Natural killer cell treated with Interleukin-12 subunit alpha and Interleukin-12 subunit beta and Interleukin-15 and Interleukin-18, amount 100 ng/mL, for 72 hours (primary cell): ENCODE data around the gene RPS6KA2. TPM values are rescaled to one million over a fixed set of nuclear protein-coding genes. Genes with fewer than 3 reads are reported as not detected.

Experiments
- ATAC-seq, 2 donors: fragments of 150-1000 bp; cut with Tn5 transposase in 1 of 2; sonication (Bioruptor Pico), chemical (Tn5 transposase) in 1 of 2; 2 replicates each; pipeline ENCODE4 v1.10.0; 2021
- DNase-seq: peaks from one replicate; pipeline ENCODE4 v3.0.0; 2022; ENCODE audit warnings: low spot score
- H3K27ac Mint-ChIP-seq, 2 donors: 1 replicate in 1 of 2; 2 replicates in 1 of 2; pipeline ENCODE4 v1.8.0; 2022; ENCODE audit warnings: mixed read lengths in 2 of 2, mild to moderate bottlenecking in 1 of 2, moderate library complexity in 1 of 2
- H3K27me3 Mint-ChIP-seq, 2 donors: 1 replicate in 1 of 2; 2 replicates in 1 of 2; pipeline ENCODE4 v1.8.0; 2022; ENCODE audit warnings: mixed read lengths in 2 of 2
- H3K36me3 Mint-ChIP-seq: one replicate; pipeline ENCODE4 v1.8.0; 2022; ENCODE audit warnings: mixed read lengths
- H3K4me1 Mint-ChIP-seq, 2 donors: 1 replicate in 1 of 2; 2 replicates in 1 of 2; pipeline ENCODE4 v1.8.0; 2022; ENCODE audit warnings: low read depth in 2 of 2, mixed read lengths in 2 of 2, mild to moderate bottlenecking in 1 of 2
- H3K4me3 Mint-ChIP-seq: one replicate; pipeline ENCODE4 v1.8.0; 2022; ENCODE audit warnings: mixed read lengths
- H3K9me3 Mint-ChIP-seq: 2 replicates; pipeline ENCODE4 v1.8.0; 2022; ENCODE audit warnings: mixed read lengths
- total RNA-seq, 2 donors: library from RNA; stranded (reverse); gene quantifications; one replicate each; pipeline ENCODE4 v1.2.3, GENCODE V29; 2022

The RPS6KA2 gene
- total RNA-seq, 2 donors from 2014 or later = 2.8 to 3.8 TPM

DNA sequence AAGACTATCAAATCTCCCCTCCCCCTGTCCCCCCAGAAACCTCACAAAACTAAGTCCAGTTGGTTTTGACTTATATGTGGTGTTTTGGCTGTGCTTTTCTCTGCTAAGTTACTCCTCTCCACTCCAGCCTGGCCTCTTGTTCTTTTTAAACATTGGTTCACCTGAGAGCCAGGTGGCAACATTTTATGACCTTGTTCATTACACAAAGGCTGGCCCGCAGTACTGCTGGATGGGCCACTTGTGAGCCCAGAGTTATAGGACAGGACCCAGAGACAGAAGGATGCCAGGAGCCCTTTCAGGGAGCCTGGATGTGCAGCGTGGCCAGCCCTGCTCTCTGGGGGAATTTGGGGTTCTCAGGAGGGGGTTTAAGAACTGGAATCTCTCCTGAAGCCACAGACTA, 130.6 kb downstream of the RPS6KA2 start:
- H3K36me3 Mint-ChIP-seq = no peaks in the 10 kb centered on the region
- no peaks in the 10 kb centered on the region for H3K9me3 Mint-ChIP-seq
- H3K4me1 Mint-ChIP-seq = no peaks in the 10 kb centered on the region
- no peak overlapping the region for H3K4me3 Mint-ChIP-seq
- H3K27ac Mint-ChIP-seq = no peak overlapping the region
- ATAC-seq = no peak
- no peak for DNase-seq
- no peaks in the 10 kb centered on the region for H3K27me3 Mint-ChIP-seq

DNA sequence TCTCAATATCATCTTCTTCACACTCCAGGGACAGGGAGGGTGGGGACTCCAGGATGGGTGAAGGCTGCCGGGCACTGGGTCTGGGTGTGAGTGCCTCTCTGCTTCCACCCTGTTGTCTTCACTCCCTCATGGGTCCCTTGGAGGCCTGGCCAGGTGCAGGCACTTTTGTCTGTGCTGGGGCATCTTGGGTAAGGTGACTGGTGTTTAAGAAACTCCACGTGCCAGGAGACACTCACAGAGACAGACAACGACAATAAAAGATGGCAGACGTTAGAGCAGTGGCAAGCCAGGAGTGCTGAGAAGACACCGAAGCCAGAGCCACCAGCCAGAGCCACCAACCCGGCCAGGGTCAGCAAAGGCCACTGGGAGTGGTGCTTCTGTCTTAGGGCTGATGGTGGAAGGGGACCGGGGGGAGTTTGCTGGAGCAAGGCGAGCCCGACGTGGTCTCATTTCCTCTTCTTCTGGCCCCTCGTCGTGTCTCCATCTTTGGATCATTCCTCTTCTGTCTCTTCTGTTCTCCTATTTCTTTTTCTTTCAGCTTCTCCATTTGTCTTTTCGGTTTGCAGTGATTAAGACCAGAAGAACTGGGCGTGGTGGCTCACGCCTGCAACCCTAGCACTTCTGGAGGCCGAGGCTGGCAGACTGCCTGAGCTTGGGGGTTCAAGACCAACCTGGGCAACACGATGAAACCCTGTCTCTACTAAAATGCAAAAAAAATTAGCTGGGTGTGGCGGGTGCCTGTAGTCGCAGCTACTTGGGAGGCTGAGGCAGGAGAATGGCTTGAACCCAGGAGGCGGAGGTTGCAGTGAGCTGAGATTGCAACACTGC, 131.3 kb downstream of the RPS6KA2 start:
- no peaks in the 10 kb centered on the region for H3K36me3 Mint-ChIP-seq
- no peak overlapping the region for H3K27ac Mint-ChIP-seq
- H3K27me3 Mint-ChIP-seq = no peaks in the 10 kb centered on the region
- DNase-seq (no peak), ATAC-seq (no peak)
- no peaks in the 10 kb centered on the region for H3K9me3 Mint-ChIP-seq
- H3K4me3 Mint-ChIP-seq = no peak overlapping the region
- peaks cover 0 to 3% of the 10 kb centered on the region in 2 donors for H3K4me1 Mint-ChIP-seq

DNA sequence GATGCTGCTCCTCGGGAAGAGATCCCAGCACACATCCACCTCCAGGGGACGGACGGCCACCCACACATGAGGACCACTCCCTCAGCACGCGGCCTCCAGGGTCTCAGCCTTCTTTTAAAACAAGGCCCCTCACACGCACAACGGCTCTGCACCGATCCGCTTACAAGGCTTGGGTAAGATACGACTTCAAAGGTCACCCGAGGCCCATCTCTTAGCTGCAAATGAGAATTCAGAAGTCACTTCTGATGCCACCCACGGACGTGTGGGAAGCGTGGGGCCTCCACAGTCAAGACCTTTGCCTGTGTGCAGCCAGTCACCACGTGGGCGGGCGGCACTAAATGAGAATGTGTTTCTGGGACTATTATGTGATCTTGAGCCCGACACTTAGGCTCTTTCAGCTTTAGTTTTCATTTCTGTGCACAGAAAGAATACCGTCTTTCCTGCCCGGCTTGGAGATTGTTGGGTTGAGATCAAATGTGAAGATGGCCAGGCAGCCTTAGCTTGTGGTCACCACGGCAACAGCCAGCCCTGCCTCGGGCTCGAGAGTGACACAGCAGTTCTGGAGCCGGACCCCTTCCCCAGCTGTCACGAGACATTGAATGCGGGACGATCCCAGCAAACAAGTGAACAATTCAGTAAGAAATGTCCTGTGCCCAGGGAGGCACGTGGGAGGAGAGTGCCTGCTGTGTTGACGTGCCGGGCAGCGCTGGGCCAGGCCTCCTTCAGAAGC, 132.1 kb downstream of the RPS6KA2 start:
- no peak for DNase-seq
- Mint-ChIP-seq H3K36me3 (no peaks in the 10 kb centered on the region), H3K27me3 (no peaks in the 10 kb centered on the region), H3K27ac (no peak overlapping the region), H3K4me3 (no peak overlapping the region), H3K9me3 (no peaks in the 10 kb centered on the region), H3K4me1 (peaks cover 0 to 6% of the 10 kb centered on the region in 2 donors)
- ATAC-seq = no peak

DNA sequence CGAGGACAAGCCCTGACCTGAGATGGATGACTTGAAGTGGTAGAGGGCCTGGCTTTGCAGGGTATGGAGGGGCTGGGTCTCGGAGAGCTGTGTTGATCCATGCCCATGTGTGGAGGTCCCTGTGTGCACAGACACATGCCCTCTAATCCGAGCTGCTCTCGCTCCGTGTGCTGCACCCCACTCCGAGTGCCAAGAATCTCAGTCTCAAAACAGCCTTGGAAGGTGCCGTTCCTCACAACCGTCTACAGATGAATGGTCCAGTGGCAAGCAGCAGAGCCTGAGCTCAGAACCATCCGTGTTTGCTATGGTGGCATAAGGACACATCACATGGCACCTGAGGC, 133.0 kb downstream of the RPS6KA2 start:
- no peaks in the 10 kb centered on the region for H3K9me3 Mint-ChIP-seq
- ATAC-seq = no peak
- no peak overlapping the region for H3K4me3 Mint-ChIP-seq
- peaks cover 0 to 8% of the 10 kb centered on the region in 2 donors for H3K4me1 Mint-ChIP-seq
- no peak overlapping the region for H3K27ac Mint-ChIP-seq
- no peaks in the 10 kb centered on the region for H3K27me3 Mint-ChIP-seq
- DNase-seq = no peak
- H3K36me3 Mint-ChIP-seq = no peaks in the 10 kb centered on the region

DNA sequence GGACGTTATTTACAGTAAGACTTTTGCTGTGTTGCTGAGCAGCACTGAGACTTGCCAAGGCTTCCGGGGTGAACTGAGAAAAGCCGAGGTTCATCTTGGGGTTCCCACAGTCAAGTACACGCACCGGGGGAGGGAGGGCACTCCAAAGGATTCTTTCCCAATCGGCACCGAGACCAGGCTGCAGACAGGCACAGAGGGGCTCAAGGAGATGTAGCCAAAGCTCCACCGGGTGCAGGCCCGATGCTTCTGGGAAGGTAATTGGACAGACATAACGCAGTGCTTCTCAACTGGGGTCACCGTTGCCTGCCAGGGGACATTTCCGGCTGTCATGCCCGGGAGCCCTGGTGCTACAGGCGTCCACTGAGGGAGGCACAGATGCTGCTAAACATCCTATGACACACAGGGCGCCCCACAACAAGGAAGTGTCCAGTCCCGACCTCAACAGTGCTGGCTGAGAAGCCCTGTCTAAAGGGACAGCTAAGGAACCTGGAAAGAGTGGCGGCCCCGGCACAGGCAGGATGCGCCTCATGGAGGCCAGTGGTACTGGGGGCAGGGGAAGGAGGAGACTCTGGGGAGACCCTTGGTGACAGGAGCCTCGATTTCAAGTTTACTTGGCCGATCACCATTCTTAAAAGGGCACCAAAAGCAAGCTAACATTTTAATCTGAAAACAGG, 133.5 kb downstream of the RPS6KA2 start:
- no peak for ATAC-seq
- Mint-ChIP-seq H3K9me3 (no peaks in the 10 kb centered on the region), H3K36me3 (no peaks in the 10 kb centered on the region), H3K4me3 (no peak overlapping the region), H3K4me1 (peaks cover 0 to 8% of the 10 kb centered on the region in 2 donors), H3K27ac (no peak overlapping the region), H3K27me3 (no peaks in the 10 kb centered on the region)
- DNase-seq = no peak

DNA sequence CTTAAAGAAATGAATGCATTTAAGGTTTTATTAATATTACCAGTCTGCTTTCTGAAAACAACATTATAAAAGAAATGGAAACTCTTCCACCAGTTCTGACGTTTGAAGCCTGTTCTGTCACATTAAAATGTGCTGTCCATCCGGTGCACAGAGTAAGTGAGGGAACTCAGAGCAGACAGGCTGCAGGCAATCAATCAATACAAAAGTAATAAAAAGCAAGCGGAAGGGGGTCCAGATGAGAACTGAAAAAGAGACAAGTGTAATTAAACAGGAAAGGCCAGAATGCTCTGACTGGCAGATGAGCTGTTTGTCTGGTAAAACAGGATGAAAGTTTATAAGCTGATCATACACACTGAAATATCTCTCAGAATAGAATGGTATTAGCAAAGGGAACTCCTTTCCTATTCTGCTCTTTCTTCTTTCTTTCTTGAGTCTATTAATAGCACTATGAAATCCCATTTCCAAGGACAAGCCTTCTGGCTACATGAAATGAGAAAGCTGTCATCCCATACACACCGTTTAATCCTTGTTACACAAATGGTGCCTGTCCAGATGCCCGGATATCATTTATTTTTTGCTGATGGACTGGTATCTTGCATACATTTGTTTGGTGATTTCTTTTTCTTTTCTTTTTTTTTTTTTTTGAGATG, 134.8 kb downstream of the RPS6KA2 start:
- DNase-seq = no peak
- Mint-ChIP-seq H3K4me3 (no peak overlapping the region), H3K36me3 (peaks cover 8% of the 10 kb centered on the region), H3K9me3 (no peaks in the 10 kb centered on the region), H3K27ac (no peak overlapping the region), H3K27me3 (no peaks in the 10 kb centered on the region), H3K4me1 (peaks cover 12 to 17% of the 10 kb centered on the region in 2 donors)
- no peak for ATAC-seq

DNA sequence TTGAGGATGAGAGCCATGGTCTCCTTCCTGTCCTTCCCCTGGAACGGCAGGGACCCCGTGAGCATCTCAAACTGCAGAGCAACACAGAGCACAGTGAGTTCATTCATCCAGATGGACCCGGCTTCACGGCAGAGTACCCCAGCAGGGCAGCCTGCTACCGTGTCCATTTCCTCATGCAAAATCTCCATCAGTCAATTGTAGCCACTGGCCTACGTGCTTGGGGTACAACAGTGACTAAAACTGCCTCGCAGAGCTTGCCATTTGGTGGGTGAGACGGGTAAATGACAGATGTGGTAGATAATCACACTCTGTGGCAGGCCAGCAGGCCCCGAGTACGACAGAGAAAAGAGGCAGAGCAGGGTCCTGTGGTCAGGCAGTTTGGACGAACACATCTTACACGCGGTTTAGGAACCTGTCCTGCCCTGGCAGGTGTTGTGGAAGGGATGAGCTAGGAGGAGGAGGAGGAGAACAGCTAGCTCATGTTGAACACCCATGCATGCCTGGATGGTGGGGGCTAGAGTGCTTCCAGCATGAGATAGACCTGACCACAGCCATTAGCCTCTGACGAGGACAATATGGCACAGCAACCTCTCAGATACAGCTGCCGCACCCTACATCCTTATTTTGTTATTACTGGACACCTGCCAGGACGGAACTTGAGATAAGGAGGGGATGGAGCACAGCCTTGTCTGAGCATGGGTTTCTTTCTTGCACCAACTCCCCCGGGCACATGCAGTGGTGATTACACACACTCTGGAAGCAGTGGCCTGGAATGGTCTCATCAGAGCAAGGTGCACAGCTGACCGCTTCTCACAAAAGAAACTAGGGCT, 136.2 kb downstream of the RPS6KA2 start:
- Mint-ChIP-seq H3K9me3 (no peaks in the 10 kb centered on the region), H3K36me3 (peaks cover 10% of the 10 kb centered on the region), H3K27ac (peak overlapping the region in 1 of 2 donors; percentile 45), H3K4me3 (no peak overlapping the region), H3K4me1 (peaks cover 14 to 18% of the 10 kb centered on the region in 2 donors), H3K27me3 (no peaks in the 10 kb centered on the region)
- ATAC-seq = no peak
- no peak for DNase-seq

DNA sequence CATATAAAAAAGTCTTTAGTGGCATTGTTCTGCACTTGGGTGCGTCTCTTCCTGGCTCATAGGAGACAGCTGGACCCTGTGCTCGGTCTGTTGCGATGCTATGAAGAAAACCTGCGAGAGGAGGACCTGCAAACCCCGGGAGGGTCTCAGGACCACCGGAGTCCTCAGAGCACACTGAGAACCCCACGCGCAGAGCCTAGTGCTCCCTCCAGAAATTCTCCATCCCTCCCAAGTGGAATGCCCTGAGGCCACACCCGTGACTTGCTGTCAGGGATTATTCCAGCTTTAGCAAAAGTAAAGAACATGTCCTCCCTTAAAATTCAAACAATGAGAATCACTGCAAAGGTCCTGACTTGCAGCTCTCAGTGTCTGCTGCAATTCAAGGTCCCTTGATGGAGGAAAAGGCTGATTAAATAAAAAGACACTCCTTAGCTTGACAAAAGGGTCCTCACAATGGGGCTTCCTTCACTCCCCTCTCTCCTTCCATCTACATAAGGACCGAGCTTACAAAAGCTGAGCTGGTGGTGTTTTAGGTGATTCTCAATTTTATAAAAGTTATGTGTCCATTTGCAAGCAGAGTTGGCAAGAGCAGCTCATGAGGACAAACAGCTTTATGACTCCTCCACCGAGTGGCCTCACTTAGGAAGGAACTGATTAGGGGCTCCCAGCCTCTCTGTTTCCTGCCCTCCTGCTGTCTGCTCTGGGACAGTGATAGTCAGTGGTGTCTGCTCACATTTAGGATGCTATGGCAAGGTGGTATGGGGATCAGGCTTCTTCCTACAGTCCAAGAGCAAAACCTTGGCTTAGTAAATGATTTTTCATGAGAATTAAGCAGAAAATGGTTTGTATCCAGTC, 137.5 kb downstream of the RPS6KA2 start:
- Mint-ChIP-seq H3K27me3 (no peaks in the 10 kb centered on the region), H3K4me1 (peaks cover 14 to 18% of the 10 kb centered on the region in 2 donors), H3K9me3 (no peaks in the 10 kb centered on the region), H3K4me3 (peak overlapping the region; percentile 7), H3K36me3 (peaks cover 10% of the 10 kb centered on the region), H3K27ac (peak overlapping the region; percentile 45 to 51)
- DNase-seq (no peak), ATAC-seq (no peak)

DNA sequence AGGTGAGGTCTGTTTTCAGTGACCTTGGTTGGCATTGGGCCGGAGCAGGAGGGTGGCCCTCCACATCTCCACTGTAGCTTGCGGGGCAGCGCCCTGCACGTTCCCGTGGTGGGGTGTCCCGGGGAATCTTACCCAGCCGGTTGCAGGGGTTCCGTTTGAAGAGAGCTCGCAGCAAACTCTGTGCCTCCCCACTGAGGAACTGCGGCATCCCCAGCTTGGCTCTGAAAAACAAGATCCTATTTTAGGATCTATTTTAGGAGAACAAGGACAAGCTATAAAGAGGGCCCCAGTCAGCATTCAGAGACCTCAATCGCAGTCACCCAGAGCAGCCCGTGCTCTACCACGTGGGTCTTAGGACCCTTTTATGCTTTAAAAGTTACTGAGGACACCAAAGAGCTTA, 138.3 kb downstream of the RPS6KA2 start:
- H3K27ac Mint-ChIP-seq = peak overlapping the region; percentile 77 to 85
- H3K36me3 Mint-ChIP-seq = peaks cover 10% of the 10 kb centered on the region
- no peaks in the 10 kb centered on the region for H3K27me3 Mint-ChIP-seq
- ATAC-seq (no peak), DNase-seq (no peak)
- H3K4me3 Mint-ChIP-seq = peak overlapping the region; percentile 70
- peaks cover 14 to 18% of the 10 kb centered on the region in 2 donors for H3K4me1 Mint-ChIP-seq
- no peaks in the 10 kb centered on the region for H3K9me3 Mint-ChIP-seq

DNA sequence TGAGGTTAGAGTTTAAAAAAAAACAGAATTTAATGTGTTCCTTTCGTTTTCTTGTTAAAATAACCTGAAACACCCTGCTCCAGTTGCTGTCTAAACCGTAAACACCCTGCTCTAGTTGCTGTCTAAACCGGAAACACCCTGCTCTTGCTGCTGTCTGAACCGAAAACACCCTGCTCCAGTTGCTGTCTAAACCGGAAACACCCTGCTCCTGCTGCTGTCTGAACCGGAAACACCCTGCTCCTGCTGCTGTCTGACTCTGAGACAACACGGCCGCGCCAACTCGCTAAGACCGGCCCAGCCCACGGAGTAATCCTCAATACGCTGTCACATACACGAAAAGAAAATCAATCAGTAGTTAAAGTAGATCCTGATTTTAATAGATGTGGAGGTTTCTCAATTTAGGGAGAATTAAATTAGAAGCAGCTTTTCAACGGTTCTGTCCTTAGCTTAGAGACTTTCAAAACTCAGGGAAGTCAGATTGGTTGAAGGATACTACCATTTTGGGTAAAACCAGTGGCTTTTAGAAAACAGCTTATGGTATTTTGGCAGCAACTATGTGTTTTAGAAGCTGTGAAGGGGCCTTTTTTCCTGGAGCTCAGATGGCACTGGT, 138.9 kb downstream of the RPS6KA2 start:
- H3K36me3 Mint-ChIP-seq = peaks cover 10% of the 10 kb centered on the region
- ATAC-seq (peak; percentile 89 to 91), DNase-seq (peak; percentile 80)
- H3K27me3 Mint-ChIP-seq = no peaks in the 10 kb centered on the region
- H3K4me3 Mint-ChIP-seq = peak overlapping the region; percentile 70
- H3K9me3 Mint-ChIP-seq = no peaks in the 10 kb centered on the region
- H3K4me1 Mint-ChIP-seq = peaks cover 14 to 18% of the 10 kb centered on the region in 2 donors
- peak overlapping the region; percentile 77 to 85 for H3K27ac Mint-ChIP-seq

DNA sequence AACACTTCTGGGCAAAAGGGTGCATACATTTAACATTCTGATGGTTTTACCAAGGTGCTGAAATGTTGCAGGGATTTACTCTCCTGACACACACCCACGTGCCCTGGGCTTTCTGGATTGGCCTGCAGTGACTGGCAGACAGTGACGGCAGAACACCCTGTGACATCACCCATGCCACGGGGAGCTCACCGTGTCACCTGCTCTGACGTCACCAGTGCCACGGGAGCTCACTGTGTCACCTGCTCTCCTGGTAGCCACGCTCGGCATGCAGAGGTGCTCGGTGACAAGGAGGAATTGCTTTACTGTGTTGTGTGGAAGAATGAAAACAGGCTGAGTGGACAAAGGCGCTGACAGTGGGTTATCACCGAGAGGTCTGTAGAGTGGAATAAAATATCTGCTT, 139.9 kb downstream of the RPS6KA2 start:
- ATAC-seq = no peak
- peak; percentile 46 for DNase-seq
- no peaks in the 10 kb centered on the region for H3K27me3 Mint-ChIP-seq
- H3K4me1 Mint-ChIP-seq = peaks cover 14 to 18% of the 10 kb centered on the region in 2 donors
- H3K36me3 Mint-ChIP-seq = peaks cover 10% of the 10 kb centered on the region
- no peaks in the 10 kb centered on the region for H3K9me3 Mint-ChIP-seq
- H3K4me3 Mint-ChIP-seq = peak overlapping the region; percentile 70
- H3K27ac Mint-ChIP-seq = peak overlapping the region; percentile 77 to 85

DNA sequence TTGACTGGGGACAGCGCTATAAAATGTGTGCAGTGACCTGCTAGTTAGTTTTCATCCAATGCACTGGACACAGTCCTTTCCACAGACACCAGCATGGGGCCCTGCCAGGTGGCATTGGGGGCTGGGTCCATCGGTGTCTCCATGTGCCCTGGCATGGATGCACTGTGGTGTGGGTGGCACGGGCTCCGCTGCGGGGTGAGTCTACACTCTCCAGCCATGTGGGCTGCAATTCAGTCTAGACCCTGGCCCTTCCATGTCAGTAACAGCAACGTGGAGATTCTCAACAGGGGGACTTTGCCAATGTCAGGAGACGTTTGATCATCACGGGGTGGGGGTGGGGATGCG, 140.5 kb downstream of the RPS6KA2 start:
- Mint-ChIP-seq H3K36me3 (peaks cover 10% of the 10 kb centered on the region), H3K4me1 (peaks cover 14 to 18% of the 10 kb centered on the region in 2 donors), H3K4me3 (no peak overlapping the region), H3K9me3 (no peaks in the 10 kb centered on the region), H3K27me3 (no peaks in the 10 kb centered on the region), H3K27ac (no peak overlapping the region)
- ATAC-seq (no peak), DNase-seq (no peak)
